ENCODE results near the gene TMEM82.

- TF ChIP-seq, protein P1, sequence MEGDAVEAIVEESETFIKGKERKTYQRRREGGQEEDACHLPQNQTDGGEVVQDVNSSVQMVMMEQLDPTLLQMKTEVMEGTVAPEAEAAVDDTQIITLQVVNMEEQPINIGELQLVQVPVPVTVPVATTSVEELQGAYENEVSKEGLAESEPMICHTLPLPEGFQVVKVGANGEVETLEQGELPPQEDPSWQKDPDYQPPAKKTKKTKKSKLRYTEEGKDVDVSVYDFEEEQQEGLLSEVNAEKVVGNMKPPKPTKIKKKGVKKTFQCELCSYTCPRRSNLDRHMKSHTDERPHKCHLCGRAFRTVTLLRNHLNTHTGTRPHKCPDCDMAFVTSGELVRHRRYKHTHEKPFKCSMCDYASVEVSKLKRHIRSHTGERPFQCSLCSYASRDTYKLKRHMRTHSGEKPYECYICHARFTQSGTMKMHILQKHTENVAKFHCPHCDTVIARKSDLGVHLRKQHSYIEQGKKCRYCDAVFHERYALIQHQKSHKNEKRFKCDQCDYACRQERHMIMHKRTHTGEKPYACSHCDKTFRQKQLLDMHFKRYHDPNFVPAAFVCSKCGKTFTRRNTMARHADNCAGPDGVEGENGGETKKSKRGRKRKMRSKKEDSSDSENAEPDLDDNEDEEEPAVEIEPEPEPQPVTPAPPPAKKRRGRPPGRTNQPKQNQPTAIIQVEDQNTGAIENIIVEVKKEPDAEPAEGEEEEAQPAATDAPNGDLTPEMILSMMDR (IDR thresholded peaks at IDR 0.05; ENCODE audit: low read depth, low read length), result no peak
- TF ChIP-seq EZH2phosphoT487 (IDR thresholded peaks at IDR 0.05; ENCODE audit: low read depth), result no peak
These were observed 37.1 kb upstream of the TMEM82 start for GRCh38 chr1:15705184-15705566.
